ENCODE results near the gene UNKL.

Gene UNKL

GRCh38 chr16:1457489-1458245 lies 43.2 kb upstream of the UNKL start:
- Histone ChIP-seq H3K27ac (ENCODE audit: low read length) (no peak overlapping the region), H3K9ac (ENCODE audit: low read depth, low read length) (no peak overlapping the region), H3K27me3 (ENCODE audit: insufficient read depth, low read length, poor library complexity) (no peaks in the 10 kb centered on the region), H3K79me2 (ENCODE audit: insufficient read depth, low read length) (peaks cover under 1% of the 10 kb centered on the region; the same call in 1 of the 2 replicates), H3K4me1 (ENCODE audit: insufficient read depth, low read length) (no peaks in the 10 kb centered on the region), H3K9me3 (ENCODE audit: insufficient read depth, low read length, severe bottlenecking) (no peaks in the 10 kb centered on the region), H3K4me3 (ENCODE audit: low read depth in 1 of 2, low read length in 2 of 2) (no peak overlapping the region), H3K36me3 (ENCODE audit: insufficient read depth, low read length) (peaks cover 76% of the 10 kb centered on the region), H4K20me1 (ENCODE audit: insufficient read depth, low read length) (peaks cover 5% of the 10 kb centered on the region), H2AFZ (ENCODE audit: low read depth, low read length) (no peak overlapping the region), H3K4me2 (ENCODE audit: insufficient read depth, low read length) (no peak overlapping the region)
- DNase-seq (no peak), ATAC-seq (ENCODE audit: insufficient read depth, low read depth) (no peak)
- no peak for TF ChIP-seq EZH2 (IDR thresholded peaks at IDR 0.05; ENCODE audit: borderline replicate concordance, low read depth, low read length, severe bottlenecking)
- TF ChIP-seq, protein P1, sequence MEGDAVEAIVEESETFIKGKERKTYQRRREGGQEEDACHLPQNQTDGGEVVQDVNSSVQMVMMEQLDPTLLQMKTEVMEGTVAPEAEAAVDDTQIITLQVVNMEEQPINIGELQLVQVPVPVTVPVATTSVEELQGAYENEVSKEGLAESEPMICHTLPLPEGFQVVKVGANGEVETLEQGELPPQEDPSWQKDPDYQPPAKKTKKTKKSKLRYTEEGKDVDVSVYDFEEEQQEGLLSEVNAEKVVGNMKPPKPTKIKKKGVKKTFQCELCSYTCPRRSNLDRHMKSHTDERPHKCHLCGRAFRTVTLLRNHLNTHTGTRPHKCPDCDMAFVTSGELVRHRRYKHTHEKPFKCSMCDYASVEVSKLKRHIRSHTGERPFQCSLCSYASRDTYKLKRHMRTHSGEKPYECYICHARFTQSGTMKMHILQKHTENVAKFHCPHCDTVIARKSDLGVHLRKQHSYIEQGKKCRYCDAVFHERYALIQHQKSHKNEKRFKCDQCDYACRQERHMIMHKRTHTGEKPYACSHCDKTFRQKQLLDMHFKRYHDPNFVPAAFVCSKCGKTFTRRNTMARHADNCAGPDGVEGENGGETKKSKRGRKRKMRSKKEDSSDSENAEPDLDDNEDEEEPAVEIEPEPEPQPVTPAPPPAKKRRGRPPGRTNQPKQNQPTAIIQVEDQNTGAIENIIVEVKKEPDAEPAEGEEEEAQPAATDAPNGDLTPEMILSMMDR (IDR thresholded peaks at IDR 0.05; ENCODE audit: borderline replicate concordance, extremely low read depth, low read length, poor library complexity, severe bottlenecking) = no peak

- no peak overlapping the region for H3K27ac ChIP-seq (ENCODE audit: low read length)
- no peaks in the 10 kb centered on the region for H3K9me3 ChIP-seq (ENCODE audit: insufficient read depth, low read length, severe bottlenecking)
- no peak overlapping the region for H3K4me2 ChIP-seq (ENCODE audit: insufficient read depth, low read length)
- H3K9ac ChIP-seq (ENCODE audit: low read depth, low read length) = no peak overlapping the region
- ATAC-seq (ENCODE audit: insufficient read depth, low read depth) = no peak
- H4K20me1 ChIP-seq (ENCODE audit: insufficient read depth, low read length) = peaks cover 5% of the 10 kb centered on the region
- no peak for DNase-seq
- no peak for TF ChIP-seq EZH2 (IDR thresholded peaks at IDR 0.05; ENCODE audit: borderline replicate concordance, low read depth, low read length, severe bottlenecking)
- no peaks in the 10 kb centered on the region for H3K4me1 ChIP-seq (ENCODE audit: insufficient read depth, low read length)
- peaks cover 81% of the 10 kb centered on the region for H3K36me3 ChIP-seq (ENCODE audit: insufficient read depth, low read length)
- H3K79me2 ChIP-seq (ENCODE audit: insufficient read depth, low read length) = no peaks in the 10 kb centered on the region
- H2AFZ ChIP-seq (ENCODE audit: low read depth, low read length) = no peak overlapping the region
- no peak overlapping the region for H3K4me3 ChIP-seq (ENCODE audit: low read depth in 1 of 2, low read length in 2 of 2)
- no peaks in the 10 kb centered on the region for H3K27me3 ChIP-seq (ENCODE audit: insufficient read depth, low read length, poor library complexity)
Measured at GRCh38 chr16:1456951-1457350, 42.4 kb upstream of the UNKL start.

DNA sequence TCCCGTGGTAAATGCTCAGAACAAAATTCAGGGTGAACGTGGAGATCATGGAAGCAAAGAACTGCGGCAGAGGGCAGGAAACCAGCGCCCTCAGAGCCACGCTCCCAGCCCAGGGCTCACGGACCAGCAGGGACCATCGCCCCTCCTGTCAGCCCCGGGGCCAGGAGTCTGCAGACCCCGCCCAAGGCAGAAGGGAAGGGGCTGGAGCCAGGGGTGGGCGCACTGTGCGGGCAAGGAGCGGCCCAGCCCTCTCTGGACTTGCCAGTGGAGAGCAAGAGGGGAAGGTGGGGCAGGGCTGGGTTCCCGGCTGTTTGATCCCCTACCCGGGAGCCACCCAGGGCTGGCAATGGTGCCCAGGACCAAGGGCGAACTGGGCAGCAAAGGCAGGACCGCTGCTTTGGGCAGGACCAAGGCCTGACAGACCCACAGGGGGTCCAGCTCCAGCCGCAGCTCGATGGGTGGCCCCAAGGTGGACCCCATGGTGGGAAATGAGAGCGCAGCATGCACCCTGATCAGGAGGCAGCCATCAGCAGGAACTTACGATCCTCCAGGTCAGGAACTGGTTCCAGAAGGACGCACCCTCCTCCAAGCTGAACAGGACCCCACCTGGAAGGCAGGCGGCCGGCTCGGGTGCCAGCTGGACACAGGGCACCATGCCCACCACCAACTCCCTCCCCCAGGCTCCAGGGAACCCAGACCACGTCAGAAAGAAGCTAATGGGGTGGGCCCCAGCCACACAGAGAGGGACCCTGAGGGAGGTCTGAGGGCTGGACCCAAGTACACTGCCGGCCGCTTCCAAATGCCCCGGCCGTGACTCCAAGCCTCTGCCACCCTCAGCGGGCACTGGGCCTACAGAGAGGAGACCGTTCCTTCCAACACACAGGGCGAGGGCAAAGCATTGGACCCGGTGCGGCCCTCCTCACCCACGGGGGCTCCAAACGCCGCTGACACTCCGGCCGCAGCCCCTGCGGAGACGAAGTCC lies 41.0 kb upstream of the UNKL start:
- no peaks in the 10 kb centered on the region for H3K4me1 ChIP-seq (ENCODE audit: insufficient read depth, low read length)
- no peaks in the 10 kb centered on the region for H3K27me3 ChIP-seq (ENCODE audit: insufficient read depth, low read length, poor library complexity)
- no peak overlapping the region for H3K4me2 ChIP-seq (ENCODE audit: insufficient read depth, low read length)
- TF ChIP-seq, protein P1 (IDR thresholded peaks at IDR 0.05; ENCODE audit: borderline replicate concordance, extremely low read depth, low read length, poor library complexity, severe bottlenecking) = no peak
- TF ChIP-seq EZH2 (IDR thresholded peaks at IDR 0.05; ENCODE audit: borderline replicate concordance, low read depth, low read length, severe bottlenecking) = no peak
- peaks cover 4% of the 10 kb centered on the region for H4K20me1 ChIP-seq (ENCODE audit: insufficient read depth, low read length)
- H3K27ac ChIP-seq (ENCODE audit: low read length) = no peak overlapping the region
- H3K4me3 ChIP-seq (ENCODE audit: low read depth in 1 of 2, low read length in 2 of 2) = no peak overlapping the region
- H3K9ac ChIP-seq (ENCODE audit: low read depth, low read length) = no peak overlapping the region
- no peaks in the 10 kb centered on the region for H3K9me3 ChIP-seq (ENCODE audit: insufficient read depth, low read length, severe bottlenecking)
- no peak overlapping the region for H2AFZ ChIP-seq (ENCODE audit: low read depth, low read length)
- no peaks in the 10 kb centered on the region for H3K79me2 ChIP-seq (ENCODE audit: insufficient read depth, low read length)
- DNase-seq (no peak), ATAC-seq (ENCODE audit: insufficient read depth, low read depth) (no peak)
- peaks cover 84% of the 10 kb centered on the region for H3K36me3 ChIP-seq (ENCODE audit: insufficient read depth, low read length)

DNA sequence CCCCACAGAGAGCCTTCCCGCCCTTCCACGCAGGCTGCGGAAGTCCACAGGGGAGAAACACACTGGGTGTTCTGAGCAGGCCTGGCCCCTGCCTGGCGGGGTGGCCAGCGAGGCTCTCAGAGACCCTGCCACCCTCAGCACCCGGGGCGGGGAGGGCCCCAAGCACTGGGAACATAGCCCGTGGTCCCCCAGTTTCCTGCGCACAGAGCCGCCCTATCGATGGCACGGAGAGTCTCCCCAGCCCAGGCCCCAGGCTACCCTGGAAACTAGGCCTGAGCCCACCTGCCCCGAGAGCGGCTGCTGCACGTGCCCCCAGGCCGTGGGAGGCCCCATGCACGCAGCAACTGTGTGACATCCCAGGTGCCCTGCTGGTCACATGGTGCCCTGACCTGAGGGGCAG lies 40.1 kb upstream of the UNKL start:
- Histone ChIP-seq H3K9me3 (ENCODE audit: insufficient read depth, low read length, severe bottlenecking) (no peaks in the 10 kb centered on the region), H3K4me3 (ENCODE audit: low read depth in 1 of 2, low read length in 2 of 2) (no peak overlapping the region), H3K27me3 (ENCODE audit: insufficient read depth, low read length, poor library complexity) (no peaks in the 10 kb centered on the region), H3K36me3 (ENCODE audit: insufficient read depth, low read length) (peaks cover 82% of the 10 kb centered on the region), H3K9ac (ENCODE audit: low read depth, low read length) (no peak overlapping the region), H2AFZ (ENCODE audit: low read depth, low read length) (no peak overlapping the region), H4K20me1 (ENCODE audit: insufficient read depth, low read length) (peaks cover under 1% of the 10 kb centered on the region), H3K79me2 (ENCODE audit: insufficient read depth, low read length) (no peaks in the 10 kb centered on the region), H3K4me2 (ENCODE audit: insufficient read depth, low read length) (no peak overlapping the region), H3K4me1 (ENCODE audit: insufficient read depth, low read length) (no peaks in the 10 kb centered on the region), H3K27ac (ENCODE audit: low read length) (no peak overlapping the region)
- DNase-seq (no peak), ATAC-seq (ENCODE audit: insufficient read depth, low read depth) (no peak)
- TF ChIP-seq, protein P1 (IDR thresholded peaks at IDR 0.05; ENCODE audit: borderline replicate concordance, extremely low read depth, low read length, poor library complexity, severe bottlenecking) = no peak
